ENCODE measurements around the gene NOP16.

NOP16 gene

DNA sequence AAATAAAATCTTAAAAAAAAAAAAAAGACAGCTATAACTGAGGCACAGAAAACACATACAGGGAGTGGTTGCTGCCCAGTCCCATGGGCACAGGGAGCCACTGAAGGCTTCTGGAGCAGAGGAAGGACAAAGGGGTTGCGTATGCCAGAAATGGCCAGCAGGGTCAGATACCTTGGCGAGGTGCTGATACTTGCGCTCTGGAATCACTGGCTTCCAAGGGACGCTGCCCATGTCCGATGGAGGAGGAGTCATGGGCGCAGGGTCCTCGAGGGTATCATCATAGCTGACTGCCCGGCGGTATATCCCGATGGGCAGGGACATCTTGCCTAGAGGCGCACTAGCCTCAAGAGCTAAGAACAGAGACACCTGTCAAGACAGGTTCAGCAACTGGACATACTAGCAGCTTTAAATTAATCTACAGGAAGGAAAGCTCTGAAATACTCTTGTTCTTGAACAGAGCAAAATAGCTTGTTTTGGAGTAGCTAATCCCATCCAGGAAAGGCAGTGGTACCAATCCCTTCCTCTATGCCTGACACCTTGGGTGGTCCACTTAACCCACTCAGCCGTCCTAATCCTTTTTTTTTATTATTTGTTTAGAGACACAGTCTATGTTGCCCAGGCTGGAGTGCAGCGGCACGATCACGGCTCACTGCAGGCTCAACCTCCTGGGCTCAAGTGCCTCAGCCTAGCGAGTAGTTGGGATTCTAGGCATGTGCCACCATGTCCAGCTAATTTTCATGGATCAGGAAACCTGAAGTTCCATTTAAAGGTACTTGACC lies 32.8 kb downstream of the NOP16 start:
- DNase-seq: no peak

DNA sequence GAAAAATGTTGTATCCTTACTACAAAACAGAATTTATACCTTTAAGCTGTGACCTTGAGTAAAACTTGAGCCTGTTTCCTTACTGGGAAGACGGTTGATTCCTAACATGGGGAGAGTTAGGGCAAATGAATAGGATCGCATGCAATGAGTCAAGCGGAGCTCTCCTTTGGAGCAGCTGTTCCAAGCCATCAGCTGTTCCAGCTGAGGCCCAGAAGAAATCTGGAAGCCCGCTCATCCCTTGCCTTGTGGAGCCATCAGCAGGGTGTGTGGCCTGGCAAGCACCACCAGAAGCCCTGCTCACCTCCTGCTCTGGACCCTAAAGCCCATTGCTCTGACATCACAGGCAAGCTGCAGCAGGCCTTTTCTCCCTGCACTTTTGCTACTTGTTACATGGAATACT lies 34.9 kb downstream of the NOP16 start:
- no peak for DNase-seq

DNA sequence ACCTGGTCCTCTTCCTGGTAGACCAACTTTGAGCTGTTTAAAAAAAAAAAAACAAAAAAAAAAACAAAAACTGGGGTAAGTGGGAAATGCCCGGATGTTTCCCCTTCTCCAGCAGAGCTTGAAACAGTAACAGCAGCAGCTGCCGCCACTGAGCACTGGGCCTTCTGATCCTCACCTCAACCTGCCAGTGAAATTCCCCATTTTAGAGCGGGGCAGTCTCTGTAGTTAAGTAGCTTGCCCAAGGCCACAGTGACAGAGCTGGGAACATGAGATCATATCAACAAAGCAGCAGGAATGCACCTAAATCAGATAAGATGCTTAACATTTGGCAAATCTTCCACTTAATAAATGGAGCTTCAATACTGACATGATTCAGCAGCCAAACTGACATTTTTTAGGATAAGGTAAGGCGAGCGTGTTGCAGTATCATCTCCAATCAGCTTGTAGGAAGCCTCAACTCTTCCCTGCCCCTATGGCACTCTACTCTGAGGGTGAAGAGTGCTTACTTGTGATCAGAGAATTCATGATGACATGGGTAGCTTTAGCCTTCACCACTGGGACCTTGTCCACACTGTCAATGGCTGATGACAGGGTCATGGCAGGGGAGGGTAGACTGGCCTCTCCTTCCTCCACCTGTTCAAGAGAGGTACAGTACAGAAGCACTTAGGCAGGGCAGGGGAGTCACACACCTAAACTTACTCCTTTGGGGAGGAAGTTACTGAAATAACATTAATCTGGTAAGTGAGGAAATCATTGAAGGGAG lies 36.1 kb downstream of the NOP16 start:
- no peak for DNase-seq

DNA sequence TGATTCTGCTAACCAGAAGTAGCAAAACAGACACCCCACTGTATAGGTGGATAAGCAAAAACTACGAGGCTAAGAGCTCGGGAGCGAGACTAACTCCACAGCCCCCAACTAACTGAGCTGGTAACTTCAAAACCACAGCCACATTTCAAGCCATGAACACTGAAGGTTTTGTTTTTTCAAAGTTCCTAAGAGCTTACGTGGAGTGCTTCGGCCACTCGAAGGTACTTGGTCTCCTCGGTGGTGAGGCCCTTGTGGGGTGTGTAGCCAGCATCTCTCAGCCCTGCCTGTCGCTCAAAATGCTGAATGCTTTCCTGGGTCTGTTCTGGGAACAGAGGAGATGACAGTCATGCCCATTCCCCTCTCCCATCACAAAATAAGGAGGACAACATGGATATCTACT lies 38.0 kb downstream of the NOP16 start:
- no peak for DNase-seq

DNA sequence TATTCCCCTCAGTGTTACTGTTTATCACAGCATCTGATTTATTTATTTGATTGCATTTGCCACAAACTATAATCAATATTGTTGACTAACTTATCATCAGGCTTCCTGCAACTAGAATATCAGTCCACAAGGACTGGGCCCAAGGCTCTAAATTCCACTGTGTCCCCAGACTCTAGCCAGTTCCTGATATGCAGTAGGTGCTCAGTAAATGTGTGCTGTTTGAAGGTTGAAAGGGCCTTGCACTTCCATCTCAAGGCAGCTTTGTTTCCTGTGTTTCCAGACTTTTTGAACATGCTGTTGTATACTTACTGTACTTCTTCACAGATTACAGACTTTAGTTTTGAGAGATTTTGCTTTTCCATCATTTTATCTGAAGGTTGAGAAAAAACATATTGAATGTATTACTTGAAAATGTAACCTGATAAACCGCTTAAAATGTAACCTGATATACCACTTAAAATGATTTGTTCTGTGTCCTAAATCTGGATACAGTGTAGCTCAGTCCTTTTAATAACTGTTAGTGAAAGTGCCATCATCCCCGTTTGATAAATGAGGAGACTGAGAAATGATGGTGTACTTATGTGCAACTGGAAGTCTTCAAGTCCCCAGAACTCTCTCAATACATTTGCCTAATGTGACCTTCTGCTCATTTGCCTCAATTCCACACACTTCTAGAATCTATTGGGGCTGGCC lies 45.5 kb downstream of the NOP16 start:
- DNase-seq: no peak

DNA sequence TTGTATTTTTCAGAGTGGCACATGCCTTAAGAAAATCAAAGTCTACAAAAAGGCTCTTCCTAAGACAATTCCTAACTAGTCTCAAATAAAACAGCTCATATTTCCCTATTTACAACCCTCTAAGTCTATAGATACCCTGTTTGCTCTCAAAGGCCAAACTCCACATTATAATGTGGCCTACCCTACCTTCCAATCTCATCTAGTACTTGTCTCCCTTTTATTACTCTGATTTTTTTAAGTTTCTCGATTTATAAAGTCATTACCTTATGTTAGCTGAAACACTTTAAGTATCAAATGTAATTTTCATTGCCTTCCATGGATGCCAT lies 46.3 kb downstream of the NOP16 start:
- DNase-seq: no peak

DNA sequence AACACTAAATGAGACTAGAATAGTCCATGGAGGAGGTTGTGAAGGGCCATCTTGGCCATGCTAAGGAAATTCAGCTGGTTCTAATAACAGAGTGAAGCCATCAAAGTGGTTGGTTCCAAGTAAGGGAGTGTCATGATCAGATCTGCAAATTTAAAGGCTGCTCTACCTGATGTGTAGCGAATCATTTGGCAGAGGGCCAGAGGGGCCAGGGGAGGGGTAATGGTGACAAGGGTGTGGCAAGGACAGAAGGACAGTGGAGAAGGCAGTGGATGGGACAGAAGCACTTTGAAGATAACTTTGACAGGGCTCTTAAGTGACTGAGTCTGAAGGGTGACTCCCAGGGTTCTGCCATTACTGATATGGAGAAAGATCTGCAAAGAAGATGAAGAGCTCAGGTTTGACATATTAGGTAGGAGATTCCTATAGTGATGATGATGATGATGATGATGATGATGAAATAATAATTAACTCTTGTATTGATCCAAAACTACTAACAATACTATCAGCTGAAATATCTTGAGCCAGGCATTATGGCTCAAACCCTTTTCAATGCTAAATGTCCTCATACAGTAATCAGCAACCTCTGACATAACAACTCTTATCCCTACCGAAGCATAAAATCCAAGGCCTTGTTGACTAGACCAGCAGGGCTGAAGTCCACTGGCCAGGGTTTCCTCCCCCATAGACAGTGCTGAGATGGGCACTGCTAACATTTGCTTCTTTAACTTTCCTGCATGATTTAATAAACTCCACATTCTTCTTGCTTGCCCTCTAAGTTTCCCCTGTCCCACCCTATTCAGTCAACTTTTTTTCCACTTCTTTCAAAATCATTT lies 46.9 kb downstream of the NOP16 start:
- no peak for DNase-seq

DNA sequence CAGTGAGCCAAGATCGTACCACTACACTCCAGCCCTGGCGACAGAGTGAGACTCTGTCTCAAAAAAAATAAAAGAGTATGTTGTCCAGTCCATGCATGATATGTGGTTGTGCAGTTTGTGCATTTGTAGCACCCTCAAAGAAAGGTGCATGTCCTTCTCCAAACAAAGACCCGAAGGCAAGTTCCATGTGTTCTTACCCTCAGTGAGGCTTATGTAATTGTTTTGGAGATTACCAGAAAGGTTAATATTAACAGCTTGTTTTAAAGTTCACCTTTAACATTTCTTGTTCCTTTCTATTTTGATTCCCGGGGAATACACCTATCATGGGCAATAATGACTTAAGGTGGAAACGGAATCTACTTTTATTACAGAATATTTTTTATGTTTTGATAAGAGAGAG lies 49.1 kb downstream of the NOP16 start:
- DNase-seq: no peak

DNA sequence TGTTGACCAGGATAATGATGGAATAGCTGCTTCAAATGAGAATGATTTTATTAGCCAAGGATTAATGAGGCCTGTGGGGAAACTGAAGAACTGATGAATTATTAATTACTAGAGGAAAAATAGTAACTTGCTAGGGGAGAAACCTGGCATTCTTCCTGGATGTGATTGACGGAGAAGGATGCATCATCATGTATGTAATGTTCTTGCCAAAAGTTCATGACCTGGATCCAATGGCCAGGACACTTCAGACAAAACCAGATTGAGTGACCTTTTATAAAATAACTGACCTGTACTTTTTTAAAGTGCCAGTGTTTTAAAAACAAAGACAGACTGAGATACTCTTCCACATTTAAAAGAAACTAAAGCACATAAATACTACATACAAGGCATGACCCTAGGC lies 50.5 kb downstream of the NOP16 start:
- DNase-seq: no peak

DNA sequence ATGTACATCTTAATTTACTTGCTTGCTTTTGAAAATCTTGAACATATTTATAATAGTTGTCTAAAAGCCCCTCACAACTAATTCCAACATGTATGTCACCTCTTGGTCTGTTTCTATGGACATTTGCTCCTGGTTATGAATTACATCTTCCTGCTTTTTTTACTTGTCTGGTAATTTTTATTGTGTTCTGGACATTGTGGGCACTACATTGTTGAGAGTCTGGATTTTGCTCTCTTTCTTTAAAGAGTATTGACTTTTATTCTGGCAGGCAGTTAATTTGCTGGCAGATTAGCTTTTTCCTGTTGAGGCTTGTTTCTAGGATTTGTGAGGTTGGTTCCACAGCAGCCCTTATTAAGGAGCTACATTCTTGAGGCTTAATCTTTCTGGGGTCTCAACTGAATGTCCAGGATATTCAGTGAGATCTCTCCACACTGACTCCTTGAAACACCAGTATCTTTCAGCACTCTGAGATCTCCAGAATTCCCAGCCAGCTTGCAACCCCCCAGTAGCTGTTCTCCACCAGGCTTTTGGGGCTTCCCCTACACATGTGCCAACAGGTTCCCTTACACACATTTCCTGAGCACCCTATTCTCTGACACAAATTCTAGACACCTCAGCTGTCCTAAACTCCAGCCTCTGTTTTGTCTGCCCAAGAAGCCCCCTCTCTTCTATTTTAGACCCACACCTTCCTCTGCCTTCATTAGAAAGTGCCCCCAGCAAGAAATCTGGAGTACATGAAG lies 54.2 kb downstream of the NOP16 start:
- no peak for DNase-seq

All from activated CD4-positive, alpha-beta T cell treated with anti-CD3 and anti-CD28 coated beads, Interleukin-2, amount 50 U/mL, for 16 hours (primary cell).